Measurements from ENCODE around the gene SMNDC1. TPM values are rescaled to one million over a fixed set of nuclear protein-coding genes. Genes with fewer than 3 reads are reported as not detected.

Gene SMNDC1
- total and polyA plus RNA-seq, 10 of the 15 experiments (the other 5 are each of a cell fraction or from before 2014, with no cell fraction given), result 4.6 to 37.2 (median 18.1) TPM

GRCh38 chr10:110312206-110312605 lies 7.5 kb upstream of the SMNDC1 start:
- Histone ChIP-seq H3K9me3 (replicated peaks; ENCODE audit: control insufficient read depth, insufficient read depth, low read length) (no peaks in the 10 kb centered on the region), H3K27ac (ENCODE audit: control insufficient read depth, insufficient read depth) (no peak overlapping the region), H3K4me3 (no peak overlapping the region), H3K4me1 (ENCODE audit: control insufficient read depth, insufficient read depth, low read length) (no peaks in the 10 kb centered on the region), H3K4me2 (ENCODE audit: control insufficient read depth, insufficient read depth) (no peak overlapping the region), H4K20me1 (ENCODE audit: control insufficient read depth, insufficient read depth) (no peaks in the 10 kb centered on the region), H3K27me3 (replicated peaks in 1 of 2; ENCODE audit: control insufficient read depth in 2 of 2, insufficient read depth in 2 of 2, low read length in 1 of 2) (no peaks in the 10 kb centered on the region), H3K9ac (ENCODE audit: control insufficient read depth, insufficient read depth, low read length) (no peak overlapping the region), H2AFZ (ENCODE audit: control insufficient read depth, low read depth, low read length) (no peak overlapping the region), H3K79me2 (ENCODE audit: control insufficient read depth, insufficient read depth, low read length) (no peaks in the 10 kb centered on the region), H3K36me3 (ENCODE audit: control insufficient read depth in 2 of 2, insufficient read depth in 2 of 2, low read length in 1 of 2) (no peaks in the 10 kb centered on the region)
- no peak for ATAC-seq
- no peak for FAIRE-seq
- no TSS peak for BruUV-seq (replicated peaks)
- ChIA-PET CTCF (interaction anchor here (0.7 to 4.2 kb wide), 11 partner anchors 9 to 288 kb away, joined by 3 to 79 read pairs (median 7); no protein-coding TSS in a partner anchor), POLR2A (interaction anchor here (1.0 to 1.2 kb wide), 5 partner anchors 41 to 186 kb away, joined by 3 to 5 read pairs (median 3); no protein-coding TSS in a partner anchor), RAD21 (ENCODE audit: unreplicated experiment) (interaction anchor here (0.6 to 4.2 kb wide), 16 partner anchors 10 to 360 kb away, joined by 3 to 74 read pairs (median 4); no protein-coding TSS in a partner anchor), SMC1A (ENCODE audit: uncharacterized antibody, unreplicated experiment) (interaction anchor here (0.7 to 4.0 kb wide), 17 partner anchors 9 to 288 kb away, joined by 3 to 61 read pairs (median 4); no protein-coding TSS in a partner anchor)
- DNase-seq (ENCODE audit: low read depth, low spot score), result no peak
- intact Hi-C loops (cut with micrococcal nuclease; ENCODE audit: unreplicated experiment), result no loop called here
- WGBS (ENCODE audit: insufficient coverage, insufficient replicate concordance, low lambda C conversion rate, missing lambda C conversion rate), result 36% methylated on average over 2 of the region's 2 CpGs
- in situ Hi-C loops (cut with MboI), result loop anchor here (5.0 to 25.0 kb wide), 3 partner anchors 235 to 1825 kb away; no protein-coding TSS in a partner anchor
- TF ChIP-seq HCFC1 (IDR thresholded peaks at IDR 0.05; ENCODE audit: low read length), result no peak
- TF ChIP-seq EED (IDR thresholded peaks at IDR 0.05; ENCODE audit: low read depth), result no peak
- no peak for TF ChIP-seq SUPT20H (IDR thresholded peaks at IDR 0.05; ENCODE audit: borderline replicate concordance, control insufficient read depth, low read depth, low read length)
- TF ChIP-seq SMAD1 (IDR thresholded peaks at IDR 0.05; ENCODE audit: low read depth, partially characterized antibody), result no peak
- TF ChIP-seq ESRRA (IDR thresholded peaks at IDR 0.05; ENCODE audit: low read length), result no peak
- no peak for TF ChIP-seq CBFB (IDR thresholded peaks at IDR 0.05; ENCODE audit: low read depth)
- no peak for TF ChIP-seq REST (IDR thresholded peaks at IDR 0.05; ENCODE audit: low read depth, low read length)
- TF ChIP-seq KAT2A (conservative IDR thresholded peaks at IDR 0.05; ENCODE audit: control insufficient read depth, low read depth, low read length), result no peak
- TF ChIP-seq, protein P1, sequence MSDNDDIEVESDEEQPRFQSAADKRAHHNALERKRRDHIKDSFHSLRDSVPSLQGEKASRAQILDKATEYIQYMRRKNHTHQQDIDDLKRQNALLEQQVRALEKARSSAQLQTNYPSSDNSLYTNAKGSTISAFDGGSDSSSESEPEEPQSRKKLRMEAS (IDR thresholded peaks at IDR 0.05; ENCODE audit: low read depth, low read length), result no peak
- no peak for TF ChIP-seq GATAD2B (conservative IDR thresholded peaks at IDR 0.05; ENCODE audit: low read depth)
- no peak for TF ChIP-seq MYC (IDR thresholded peaks at IDR 0.05; ENCODE audit: insufficient read depth, insufficient read length, insufficient replicate concordance, low read length, severe bottlenecking)
- TF ChIP-seq STAT1 (conservative IDR thresholded peaks at IDR 0.05), result no peak
- TF ChIP-seq BMI1 (IDR thresholded peaks at IDR 0.05; ENCODE audit: borderline replicate concordance), result no peak
- no peak for TF ChIP-seq MYB (IDR thresholded peaks at IDR 0.05; ENCODE audit: borderline replicate concordance, low read depth, low read length)
- TF ChIP-seq WRNIP1 (IDR thresholded peaks at IDR 0.05; ENCODE audit: borderline replicate concordance, low read depth, low read length), result no peak
- no peak for TF ChIP-seq SMAD5 (IDR thresholded peaks at IDR 0.05; ENCODE audit: low read depth)
- TF ChIP-seq, protein P2, sequence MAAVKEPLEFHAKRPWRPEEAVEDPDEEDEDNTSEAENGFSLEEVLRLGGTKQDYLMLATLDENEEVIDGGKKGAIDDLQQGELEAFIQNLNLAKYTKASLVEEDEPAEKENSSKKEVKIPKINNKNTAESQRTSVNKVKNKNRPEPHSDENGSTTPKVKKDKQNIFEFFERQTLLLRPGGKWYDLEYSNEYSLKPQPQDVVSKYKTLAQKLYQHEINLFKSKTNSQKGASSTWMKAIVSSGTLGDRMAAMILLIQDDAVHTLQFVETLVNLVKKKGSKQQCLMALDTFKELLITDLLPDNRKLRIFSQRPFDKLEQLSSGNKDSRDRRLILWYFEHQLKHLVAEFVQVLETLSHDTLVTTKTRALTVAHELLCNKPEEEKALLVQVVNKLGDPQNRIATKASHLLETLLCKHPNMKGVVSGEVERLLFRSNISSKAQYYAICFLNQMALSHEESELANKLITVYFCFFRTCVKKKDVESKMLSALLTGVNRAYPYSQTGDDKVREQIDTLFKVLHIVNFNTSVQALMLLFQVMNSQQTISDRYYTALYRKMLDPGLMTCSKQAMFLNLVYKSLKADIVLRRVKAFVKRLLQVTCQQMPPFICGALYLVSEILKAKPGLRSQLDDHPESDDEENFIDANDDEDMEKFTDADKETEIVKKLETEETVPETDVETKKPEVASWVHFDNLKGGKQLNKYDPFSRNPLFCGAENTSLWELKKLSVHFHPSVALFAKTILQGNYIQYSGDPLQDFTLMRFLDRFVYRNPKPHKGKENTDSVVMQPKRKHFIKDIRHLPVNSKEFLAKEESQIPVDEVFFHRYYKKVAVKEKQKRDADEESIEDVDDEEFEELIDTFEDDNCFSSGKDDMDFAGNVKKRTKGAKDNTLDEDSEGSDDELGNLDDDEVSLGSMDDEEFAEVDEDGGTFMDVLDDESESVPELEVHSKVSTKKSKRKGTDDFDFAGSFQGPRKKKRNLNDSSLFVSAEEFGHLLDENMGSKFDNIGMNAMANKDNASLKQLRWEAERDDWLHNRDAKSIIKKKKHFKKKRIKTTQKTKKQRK (IDR thresholded peaks at IDR 0.05; ENCODE audit: low read depth, low read length), result no peak
